Liver (tissue), 9 donors: ENCODE results near the gene GSG1. TPM values are rescaled to one million over a fixed set of nuclear protein-coding genes. Genes with fewer than 3 reads are reported as not detected.

Source experiments
- DNase-seq: peaks from one replicate; pipeline ENCODE4 v3.0.0-alpha.2; 2017; ENCODE audit warnings: low spot score
- H3K27ac ChIP-seq, 2 donors: one replicate each; pipeline ENCODE4 v1.7.0; 2013; ENCODE audit warnings: inconsistent platforms in 2 of 2, low read length in 2 of 2, control low read depth in 1 of 2, low read depth in 1 of 2, mild to moderate bottlenecking in 1 of 2
- H3K27me3 ChIP-seq, 4 donors: one replicate each; pipeline versions ENCODE4 v1.6.1 to v1.7.0; 2013; ENCODE audit warnings: low read length in 3 of 4, inconsistent platforms in 1 of 4, mild to moderate bottlenecking in 1 of 4, moderate library complexity in 1 of 4; ENCODE audit not compliant: control insufficient read depth in 4 of 4, insufficient read depth in 4 of 4
- H3K36me3 ChIP-seq, 4 donors: one replicate each; pipeline versions ENCODE4 v1.6.1 to v1.7.0; 2013; ENCODE audit warnings: low read length in 3 of 4, mild to moderate bottlenecking in 3 of 4, low read depth in 1 of 4, moderate library complexity in 1 of 4; ENCODE audit not compliant: control insufficient read depth in 4 of 4, insufficient read depth in 3 of 4
- H3K4me1 ChIP-seq, 4 donors: one replicate each; pipeline versions ENCODE4 v1.6.1 to v1.7.0; 2013; ENCODE audit warnings: low read length in 3 of 4, mild to moderate bottlenecking in 3 of 4, moderate library complexity in 1 of 4; ENCODE audit not compliant: control insufficient read depth in 4 of 4, insufficient read depth in 4 of 4
- H3K4me3 ChIP-seq, 3 donors: one replicate each; pipeline versions ENCODE4 v1.6.1 to v1.7.0; 2013; ENCODE audit warnings: low read length in 3 of 3, control low read depth in 1 of 3, low read depth in 1 of 3, mild to moderate bottlenecking in 1 of 3
- H3K9ac ChIP-seq, 2 donors: one replicate each; pipeline ENCODE4 v1.7.0; 2013; ENCODE audit warnings: low read length in 2 of 2, mild to moderate bottlenecking in 2 of 2, moderate library complexity in 2 of 2, control low read depth in 1 of 2, low read depth in 1 of 2
- H3K9me3 ChIP-seq, 4 donors: one replicate each; pipeline versions ENCODE4 v1.6.1 to v1.7.0; 2013; ENCODE audit warnings: low read length in 3 of 4; ENCODE audit not compliant: control insufficient read depth in 4 of 4
- EGR1 ChIP-seq, 2 donors: IDR thresholded peaks; 2 replicates each; pipeline ENCODE4 v1.6.1; 2016 to 2018; ENCODE audit warnings: antibody characterized with exemption in 2 of 2, low read depth in 2 of 2
- FOXA1 ChIP-seq: IDR thresholded peaks from 2 replicates; pipeline ENCODE4 v1.6.1; 2016; ENCODE audit warnings: antibody characterized with exemption
- FOXA2 ChIP-seq: IDR thresholded peaks from 2 replicates; pipeline ENCODE4 v1.6.1; 2016; ENCODE audit warnings: antibody characterized with exemption
- GABPA ChIP-seq, 2 donors: IDR thresholded peaks in 1 of 2; conservative IDR thresholded peaks in 1 of 2; 2 replicates each; pipeline ENCODE4 v1.6.1; 2016; ENCODE audit warnings: antibody characterized with exemption in 2 of 2, mild to moderate bottlenecking in 1 of 2, moderate library complexity in 1 of 2
- HNF4A ChIP-seq, 2 donors: conservative IDR thresholded peaks; 2 replicates each; pipeline ENCODE4 v1.6.1; 2016; ENCODE audit warnings: antibody characterized with exemption in 2 of 2, mild to moderate bottlenecking in 2 of 2
- HNF4G ChIP-seq: IDR thresholded peaks from 2 replicates; pipeline ENCODE4 v1.6.1; 2016; ENCODE audit warnings: antibody characterized with exemption
- JUND ChIP-seq, 2 donors: IDR thresholded peaks; 2 replicates each; pipeline ENCODE4 v1.6.1; 2016; ENCODE audit warnings: antibody characterized with exemption in 2 of 2
- MAX ChIP-seq: IDR thresholded peaks from 2 replicates; pipeline ENCODE4 v1.6.1; 2016; ENCODE audit warnings: antibody characterized with exemption
- NR2F2 ChIP-seq: IDR thresholded peaks from 2 replicates; pipeline ENCODE4 v1.6.1; 2016; ENCODE audit warnings: antibody characterized with exemption
- RAD21 ChIP-seq, 2 donors: IDR thresholded peaks; 2 replicates each; pipeline ENCODE4 v1.6.1; 2016; ENCODE audit warnings: antibody characterized with exemption in 2 of 2, mild to moderate bottlenecking in 2 of 2
- RXRA ChIP-seq, 2 donors: IDR thresholded peaks; 2 replicates each; pipeline ENCODE4 v1.6.1; 2017 to 2018; ENCODE audit warnings: antibody characterized with exemption in 2 of 2, mild to moderate bottlenecking in 1 of 2
- SP1 ChIP-seq: IDR thresholded peaks from 2 replicates; pipeline ENCODE4 v1.6.1; 2018; ENCODE audit warnings: antibody characterized with exemption, mild to moderate bottlenecking
- TAF1 ChIP-seq: conservative IDR thresholded peaks from 2 replicates; pipeline ENCODE4 v1.6.1; 2016; ENCODE audit warnings: antibody characterized with exemption, mild to moderate bottlenecking
- YY1 ChIP-seq: IDR thresholded peaks from 2 replicates; pipeline ENCODE4 v1.6.1; 2016; ENCODE audit warnings: antibody characterized with exemption, mild to moderate bottlenecking
- ZBTB33 ChIP-seq: IDR thresholded peaks from 2 replicates; pipeline ENCODE4 v1.6.1; 2016; ENCODE audit warnings: antibody characterized with exemption
- WGBS: extraction: QIAGEN DNeasy Blood & Tissue Kit; methylation state at CpG from one replicate; pipeline ENCODE4 v1.1.7; 2013; 5-methylcytosine and 5-hydroxymethylcytosine counted together
- polyA plus RNA-seq, 2 donors: library from polyadenylated mRNA; stranded (reverse) in 1 of 2; unstranded in 1 of 2; fragments of 200-250 nt in 1 of 2; fragments of >200 nt in 1 of 2; fragmentation: Nextera tagmentation in 1 of 2; extraction: Ambion mirVana in 1 of 2; gene quantifications; one replicate each; pipeline versions ENCODE4 v1.2.1 to v1.2.3, GENCODE V29; 2013 to 2015
- total RNA-seq, 2 donors: library from RNA; depleted of rRNA; stranded (reverse); fragments of >200 nt; gene quantifications; one replicate each; pipeline ENCODE4 v1.2.3, GENCODE V29; 2014
- TF ChIP-seq, protein P1 (sequence below): IDR thresholded peaks from 2 replicates; pipeline ENCODE4 v1.6.1; 2016; ENCODE audit warnings: antibody characterized with exemption, mild to moderate bottlenecking
- TF ChIP-seq, protein P2 (sequence below): IDR thresholded peaks from 2 replicates; pipeline ENCODE4 v1.6.1; 2016; ENCODE audit warnings: antibody characterized with exemption
- TF ChIP-seq, protein P3 (sequence below): fragments of 150-350 bp; IDR thresholded peaks from 2 replicates; pipeline ENCODE4 v1.5.1; 2017; ENCODE audit warnings: improper control_type of control experiment, low read depth, low read length; ENCODE audit not compliant: missing input control
- donor health status: healthy.
- donor health status: healthy.
- donor health status: healthy.
- donor health status: healthy.
- donor health status: healthy.

The GSG1 gene
- total and polyA plus RNA-seq, 4 donors, result not detected

DNA sequence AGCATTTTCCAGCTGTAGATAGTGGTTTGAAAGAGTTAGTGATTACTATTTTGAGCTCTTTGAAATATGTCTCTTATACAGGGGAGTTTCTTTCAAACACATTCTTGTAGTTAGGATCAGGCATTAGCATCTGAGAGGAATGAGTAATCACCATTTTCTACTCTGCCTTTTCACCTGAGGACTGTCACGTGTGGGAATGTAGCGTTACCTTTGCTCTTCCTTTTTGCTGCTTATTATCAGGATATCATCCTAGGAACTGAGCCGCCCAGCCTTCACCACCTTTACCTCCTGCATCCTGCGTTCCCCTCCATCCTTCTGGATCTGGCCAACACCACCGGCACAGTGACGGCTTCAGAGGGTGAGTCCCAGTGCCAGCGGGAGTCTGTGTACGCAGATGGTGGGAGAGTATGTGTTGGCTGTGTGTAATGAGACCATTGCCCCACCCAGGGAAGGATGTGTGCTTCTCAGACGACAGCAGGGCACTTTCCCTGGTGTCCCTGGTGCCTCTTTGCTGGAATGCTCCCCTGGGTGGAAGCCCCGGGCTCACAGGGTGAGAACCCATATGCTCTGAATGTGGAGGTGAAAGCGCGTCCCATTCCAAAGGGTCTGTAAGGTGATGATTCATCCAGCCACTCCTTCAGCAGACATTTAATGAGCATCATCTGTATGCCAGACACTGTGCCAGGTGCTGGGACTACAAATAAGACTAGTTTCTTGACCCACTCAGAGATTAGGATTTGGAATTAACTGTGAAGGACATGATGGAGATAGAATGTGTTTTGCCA, 27.5 kb downstream of the GSG1 start:
- no peaks in the 10 kb centered on the region for H3K9me3 ChIP-seq
- H3K9ac ChIP-seq, result no peak overlapping the region
- H3K36me3 ChIP-seq, result peaks cover 2 to 9% (median 5%) of the 10 kb centered on the region in 4 donors
- WGBS, result 88% methylated on average over 12 of the region's 12 CpGs
- no peaks in the 10 kb centered on the region for H3K4me1 ChIP-seq
- no peak for DNase-seq
- H3K27ac ChIP-seq, result no peak overlapping the region
- H3K27me3 ChIP-seq, result no peaks in the 10 kb centered on the region
- TF ChIP-seq YY1 (no peak), HNF4A (conservative IDR thresholded peaks at IDR 0.05) (no peak)
- no peak overlapping the region for H3K4me3 ChIP-seq

GRCh38 chr12:13075118-13075480, 28.4 kb downstream of the GSG1 start:
- H3K27ac ChIP-seq, result no peak overlapping the region
- H3K9me3 ChIP-seq, result no peaks in the 10 kb centered on the region
- no peak overlapping the region for H3K9ac ChIP-seq
- no peak for TF ChIP-seq SP1
- no peak for TF ChIP-seq RAD21 (IDR thresholded peaks at IDR 0.05)
- TF ChIP-seq JUND (IDR thresholded peaks at IDR 0.05), result no peak
- TF ChIP-seq FOXA1, result no peak
- no peak for TF ChIP-seq HNF4A (conservative IDR thresholded peaks at IDR 0.05)
- no peak for TF ChIP-seq YY1
- DNase-seq, result no peak
- no peak overlapping the region for H3K4me3 ChIP-seq
- H3K36me3 ChIP-seq, result peaks cover 2 to 5% (median 3%) of the 10 kb centered on the region in 4 donors
- no peaks in the 10 kb centered on the region for H3K4me1 ChIP-seq
- no peaks in the 10 kb centered on the region for H3K27me3 ChIP-seq

DNA sequence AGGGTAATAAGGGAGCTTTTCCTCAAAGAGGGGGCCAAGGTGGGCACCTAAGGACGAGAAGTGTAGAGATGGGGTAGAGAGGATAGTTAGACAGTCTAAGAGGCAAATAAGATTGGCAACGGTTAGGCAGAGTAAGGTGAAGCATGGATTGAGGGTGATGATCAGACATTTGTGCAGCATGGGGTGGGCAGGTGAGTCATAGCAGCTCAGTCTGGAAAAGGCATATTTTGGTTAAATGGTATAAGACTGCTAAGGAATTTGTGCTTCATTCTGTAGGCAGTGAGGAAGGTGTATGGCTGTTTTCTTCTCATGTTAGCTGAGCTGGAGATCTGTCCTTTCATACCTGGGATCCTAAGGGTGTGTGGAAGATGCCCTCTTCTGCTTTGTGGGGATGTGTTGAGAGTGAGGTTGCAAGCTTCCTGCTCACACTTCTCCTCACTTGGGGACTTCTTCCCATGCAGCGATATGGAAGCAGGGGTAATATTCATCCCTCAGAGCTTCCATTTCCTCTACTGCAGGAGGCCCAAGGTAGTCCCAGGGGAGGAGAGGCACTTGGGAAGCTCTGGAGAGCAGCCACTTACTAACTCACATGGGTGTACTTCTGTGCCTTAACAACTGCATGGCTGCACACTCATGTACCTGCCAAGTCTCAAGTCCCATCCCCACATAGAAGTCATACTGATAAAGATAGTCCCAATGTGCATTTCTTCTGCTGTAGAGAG, 28.9 kb downstream of the GSG1 start:
- peaks cover 0 to 5% (median 2%) of the 10 kb centered on the region in 4 donors for H3K36me3 ChIP-seq
- H3K4me3 ChIP-seq, result no peak overlapping the region
- no peaks in the 10 kb centered on the region for H3K9me3 ChIP-seq
- no peak for TF ChIP-seq FOXA2
- TF ChIP-seq SP1, result no peak
- TF ChIP-seq YY1, result no peak
- TF ChIP-seq HNF4G, result no peak
- no peak for TF ChIP-seq RXRA (IDR thresholded peaks at IDR 0.05)
- TF ChIP-seq, protein P1, sequence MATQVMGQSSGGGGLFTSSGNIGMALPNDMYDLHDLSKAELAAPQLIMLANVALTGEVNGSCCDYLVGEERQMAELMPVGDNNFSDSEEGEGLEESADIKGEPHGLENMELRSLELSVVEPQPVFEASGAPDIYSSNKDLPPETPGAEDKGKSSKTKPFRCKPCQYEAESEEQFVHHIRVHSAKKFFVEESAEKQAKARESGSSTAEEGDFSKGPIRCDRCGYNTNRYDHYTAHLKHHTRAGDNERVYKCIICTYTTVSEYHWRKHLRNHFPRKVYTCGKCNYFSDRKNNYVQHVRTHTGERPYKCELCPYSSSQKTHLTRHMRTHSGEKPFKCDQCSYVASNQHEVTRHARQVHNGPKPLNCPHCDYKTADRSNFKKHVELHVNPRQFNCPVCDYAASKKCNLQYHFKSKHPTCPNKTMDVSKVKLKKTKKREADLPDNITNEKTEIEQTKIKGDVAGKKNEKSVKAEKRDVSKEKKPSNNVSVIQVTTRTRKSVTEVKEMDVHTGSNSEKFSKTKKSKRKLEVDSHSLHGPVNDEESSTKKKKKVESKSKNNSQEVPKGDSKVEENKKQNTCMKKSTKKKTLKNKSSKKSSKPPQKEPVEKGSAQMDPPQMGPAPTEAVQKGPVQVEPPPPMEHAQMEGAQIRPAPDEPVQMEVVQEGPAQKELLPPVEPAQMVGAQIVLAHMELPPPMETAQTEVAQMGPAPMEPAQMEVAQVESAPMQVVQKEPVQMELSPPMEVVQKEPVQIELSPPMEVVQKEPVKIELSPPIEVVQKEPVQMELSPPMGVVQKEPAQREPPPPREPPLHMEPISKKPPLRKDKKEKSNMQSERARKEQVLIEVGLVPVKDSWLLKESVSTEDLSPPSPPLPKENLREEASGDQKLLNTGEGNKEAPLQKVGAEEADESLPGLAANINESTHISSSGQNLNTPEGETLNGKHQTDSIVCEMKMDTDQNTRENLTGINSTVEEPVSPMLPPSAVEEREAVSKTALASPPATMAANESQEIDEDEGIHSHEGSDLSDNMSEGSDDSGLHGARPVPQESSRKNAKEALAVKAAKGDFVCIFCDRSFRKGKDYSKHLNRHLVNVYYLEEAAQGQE, result no peak
- no peak for TF ChIP-seq MAX
- TF ChIP-seq, protein P2, sequence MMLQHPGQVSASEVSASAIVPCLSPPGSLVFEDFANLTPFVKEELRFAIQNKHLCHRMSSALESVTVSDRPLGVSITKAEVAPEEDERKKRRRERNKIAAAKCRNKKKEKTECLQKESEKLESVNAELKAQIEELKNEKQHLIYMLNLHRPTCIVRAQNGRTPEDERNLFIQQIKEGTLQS, result no peak
- no peak for TF ChIP-seq RAD21 (IDR thresholded peaks at IDR 0.05)
- TF ChIP-seq FOXA1, result no peak
- TF ChIP-seq HNF4A (conservative IDR thresholded peaks at IDR 0.05), result no peak
- TF ChIP-seq NR2F2, result no peak
- TF ChIP-seq TAF1, result no peak
- TF ChIP-seq GABPA (IDR thresholded peaks at IDR 0.05 in 1 of 2, conservative IDR thresholded peaks at IDR 0.05 in 1 of 2), result no peak
- no peak for TF ChIP-seq JUND (IDR thresholded peaks at IDR 0.05)
- TF ChIP-seq, protein P3, sequence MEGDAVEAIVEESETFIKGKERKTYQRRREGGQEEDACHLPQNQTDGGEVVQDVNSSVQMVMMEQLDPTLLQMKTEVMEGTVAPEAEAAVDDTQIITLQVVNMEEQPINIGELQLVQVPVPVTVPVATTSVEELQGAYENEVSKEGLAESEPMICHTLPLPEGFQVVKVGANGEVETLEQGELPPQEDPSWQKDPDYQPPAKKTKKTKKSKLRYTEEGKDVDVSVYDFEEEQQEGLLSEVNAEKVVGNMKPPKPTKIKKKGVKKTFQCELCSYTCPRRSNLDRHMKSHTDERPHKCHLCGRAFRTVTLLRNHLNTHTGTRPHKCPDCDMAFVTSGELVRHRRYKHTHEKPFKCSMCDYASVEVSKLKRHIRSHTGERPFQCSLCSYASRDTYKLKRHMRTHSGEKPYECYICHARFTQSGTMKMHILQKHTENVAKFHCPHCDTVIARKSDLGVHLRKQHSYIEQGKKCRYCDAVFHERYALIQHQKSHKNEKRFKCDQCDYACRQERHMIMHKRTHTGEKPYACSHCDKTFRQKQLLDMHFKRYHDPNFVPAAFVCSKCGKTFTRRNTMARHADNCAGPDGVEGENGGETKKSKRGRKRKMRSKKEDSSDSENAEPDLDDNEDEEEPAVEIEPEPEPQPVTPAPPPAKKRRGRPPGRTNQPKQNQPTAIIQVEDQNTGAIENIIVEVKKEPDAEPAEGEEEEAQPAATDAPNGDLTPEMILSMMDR, result no peak
- TF ChIP-seq EGR1 (IDR thresholded peaks at IDR 0.05; ENCODE audit: low read depth in 2 of 2), result no peak
- TF ChIP-seq ZBTB33, result no peak
- H3K9ac ChIP-seq, result no peak overlapping the region
- H3K4me1 ChIP-seq, result no peaks in the 10 kb centered on the region
- WGBS, result 94% methylated on average over 3 of the region's 3 CpGs
- DNase-seq, result no peak
- H3K27ac ChIP-seq, result no peak overlapping the region
- H3K27me3 ChIP-seq, result no peaks in the 10 kb centered on the region
